Jurkat, Clone E6-1 (cell line): ENCODE measurements around the gene LBX2.

Source experiments
- DNase-seq: peaks from one replicate; pipeline ENCODE4 v3.0.0-alpha.2; 2011; ENCODE audit warnings: low read depth, low spot score
- H3K4me3 ChIP-seq: 2 replicates; pipeline ENCODE4 v1.5.1; 2011; ENCODE audit warnings: mild to moderate bottlenecking, low read length, control low read depth, moderate library complexity

The LBX2 gene

DNA sequence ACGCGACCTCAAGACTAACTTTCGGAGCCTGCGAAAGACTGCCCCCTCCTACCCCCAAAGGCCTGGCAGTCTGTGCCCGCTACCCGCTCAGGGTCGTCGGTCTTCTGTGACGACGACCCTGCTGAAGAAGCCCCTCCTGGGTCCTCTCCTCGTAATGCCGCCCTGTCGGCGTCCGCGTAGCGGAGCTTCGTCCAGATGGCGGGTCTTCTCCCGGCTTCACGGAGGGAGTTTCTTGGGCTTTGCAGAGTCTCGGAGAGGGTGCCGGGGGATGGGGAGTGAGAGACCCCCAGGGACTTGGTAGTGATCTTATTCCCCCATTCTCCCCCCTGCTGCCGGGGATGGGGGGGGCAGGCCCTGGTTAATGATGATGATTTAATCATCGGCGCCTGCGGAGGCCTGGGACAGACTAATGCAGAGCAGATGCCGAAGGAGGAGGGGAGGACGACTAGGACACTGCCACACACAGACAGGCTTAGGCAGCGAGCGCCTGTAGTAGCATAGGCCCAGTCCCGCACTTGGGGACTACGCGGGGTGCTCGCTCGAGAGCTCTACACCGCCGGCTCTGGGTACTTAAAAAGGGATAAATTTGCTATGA lies 8.6 kb upstream of the LBX2 start:
- no peak for DNase-seq
- peak overlapping the region; percentile 90 for H3K4me3 ChIP-seq

DNA sequence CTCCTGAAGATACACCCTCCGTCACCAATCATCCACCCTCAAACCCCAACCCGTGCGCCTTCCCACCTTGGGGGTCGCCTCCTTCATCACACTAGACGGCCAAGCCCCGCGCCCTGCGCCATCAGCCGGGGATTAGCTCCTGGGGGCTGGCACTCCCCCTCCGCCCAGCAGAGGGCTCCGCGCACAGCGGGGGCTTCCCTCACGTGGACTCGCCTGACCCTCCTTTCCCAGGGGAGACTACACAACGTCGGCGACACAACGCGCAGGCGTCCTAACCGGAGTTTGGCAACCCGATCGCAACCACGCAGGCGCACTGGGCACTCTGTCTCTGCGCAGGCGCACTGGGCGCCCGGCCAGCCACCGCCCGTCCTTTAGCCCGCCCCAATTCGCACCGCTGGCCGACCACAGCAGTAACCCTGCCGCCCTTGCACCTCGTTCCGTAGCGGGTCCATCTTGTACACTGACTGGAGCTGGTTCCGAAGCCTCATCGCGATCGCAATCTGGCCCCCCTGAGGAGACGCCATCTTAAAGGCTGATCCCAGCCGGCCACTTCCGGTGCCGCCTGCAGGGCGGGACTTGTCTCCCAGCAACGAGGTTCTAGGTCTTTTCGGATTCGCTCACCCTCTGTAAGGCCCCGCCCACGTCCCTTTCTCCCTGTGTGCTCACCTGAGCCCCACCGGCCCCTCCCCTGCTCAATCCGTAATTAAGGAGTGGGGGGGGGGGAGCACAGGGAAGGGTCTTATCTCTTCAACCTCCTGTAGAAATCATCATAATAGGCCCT lies 7.9 kb upstream of the LBX2 start, which contains the start of gene PCGF1:
Gene PCGF1, minus strand, starts transcription at position 551 of the 781 bp plus-strand sequence. Its CDS starts 27 bp downstream, at position 524.
- peak within 1 kb of the TSS; percentile 90 for H3K4me3 ChIP-seq
- peak; percentile 98 for DNase-seq

DNA sequence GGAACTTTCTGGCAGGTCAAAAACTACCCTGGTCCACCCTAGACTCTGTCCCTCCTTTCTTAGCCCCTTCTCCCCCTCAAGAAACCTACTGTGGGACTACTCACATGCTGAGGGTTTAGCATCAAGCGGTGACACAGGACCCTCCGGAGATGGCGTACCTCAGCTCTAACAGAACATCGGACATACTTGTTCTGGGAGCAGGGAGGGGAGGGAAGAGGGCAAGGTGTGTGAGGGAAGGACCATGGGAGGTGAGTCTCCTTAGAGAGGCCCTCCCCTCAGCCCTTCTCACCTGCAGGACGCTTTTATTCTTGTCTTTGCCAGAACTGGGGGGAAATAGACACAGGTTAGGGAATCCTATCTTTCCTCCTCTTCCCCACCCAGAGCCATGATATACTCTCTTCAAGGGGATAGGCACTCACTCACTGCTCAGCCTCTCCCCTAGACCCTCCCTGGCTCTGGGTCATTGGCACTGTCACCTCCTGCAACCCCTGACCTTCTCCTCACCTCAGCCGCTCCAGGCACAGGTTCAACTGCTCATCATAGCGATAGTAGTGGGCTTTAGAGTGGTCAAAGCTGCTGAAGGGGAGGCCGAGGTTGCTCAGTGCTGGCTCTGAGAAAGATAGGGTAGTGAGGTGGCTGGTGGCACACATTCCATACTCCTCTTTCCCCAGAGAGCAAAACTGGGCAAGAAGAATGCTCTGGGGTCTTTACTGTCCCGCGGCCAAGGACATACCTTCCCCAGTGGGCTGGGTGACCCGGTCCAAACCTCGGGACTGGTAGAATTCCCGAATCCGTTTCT lies 6.2 kb upstream of the LBX2 start:
- no peak for DNase-seq
- H3K4me3 ChIP-seq, result no peak overlapping the region

DNA sequence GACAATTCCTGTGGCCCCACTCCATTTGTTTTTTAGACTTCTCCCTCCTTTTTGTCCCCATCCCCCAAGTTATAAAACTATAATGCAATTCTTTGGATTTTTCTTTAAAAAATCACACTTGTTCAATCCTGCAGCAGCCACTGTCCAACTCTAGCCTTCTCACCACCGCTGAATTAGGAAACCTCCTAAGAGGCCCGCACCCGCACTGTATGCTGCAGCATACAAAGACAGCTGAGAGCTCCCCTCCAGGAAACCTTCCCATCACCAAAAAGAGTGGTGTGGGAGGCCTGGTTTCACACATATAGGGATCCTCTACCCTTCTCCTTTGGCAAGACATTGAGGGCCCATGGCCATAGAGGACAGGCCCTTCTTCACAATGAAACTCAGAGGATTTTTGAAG lies 5.2 kb upstream of the LBX2 start:
- no peak for DNase-seq
- no peak overlapping the region for H3K4me3 ChIP-seq

DNA sequence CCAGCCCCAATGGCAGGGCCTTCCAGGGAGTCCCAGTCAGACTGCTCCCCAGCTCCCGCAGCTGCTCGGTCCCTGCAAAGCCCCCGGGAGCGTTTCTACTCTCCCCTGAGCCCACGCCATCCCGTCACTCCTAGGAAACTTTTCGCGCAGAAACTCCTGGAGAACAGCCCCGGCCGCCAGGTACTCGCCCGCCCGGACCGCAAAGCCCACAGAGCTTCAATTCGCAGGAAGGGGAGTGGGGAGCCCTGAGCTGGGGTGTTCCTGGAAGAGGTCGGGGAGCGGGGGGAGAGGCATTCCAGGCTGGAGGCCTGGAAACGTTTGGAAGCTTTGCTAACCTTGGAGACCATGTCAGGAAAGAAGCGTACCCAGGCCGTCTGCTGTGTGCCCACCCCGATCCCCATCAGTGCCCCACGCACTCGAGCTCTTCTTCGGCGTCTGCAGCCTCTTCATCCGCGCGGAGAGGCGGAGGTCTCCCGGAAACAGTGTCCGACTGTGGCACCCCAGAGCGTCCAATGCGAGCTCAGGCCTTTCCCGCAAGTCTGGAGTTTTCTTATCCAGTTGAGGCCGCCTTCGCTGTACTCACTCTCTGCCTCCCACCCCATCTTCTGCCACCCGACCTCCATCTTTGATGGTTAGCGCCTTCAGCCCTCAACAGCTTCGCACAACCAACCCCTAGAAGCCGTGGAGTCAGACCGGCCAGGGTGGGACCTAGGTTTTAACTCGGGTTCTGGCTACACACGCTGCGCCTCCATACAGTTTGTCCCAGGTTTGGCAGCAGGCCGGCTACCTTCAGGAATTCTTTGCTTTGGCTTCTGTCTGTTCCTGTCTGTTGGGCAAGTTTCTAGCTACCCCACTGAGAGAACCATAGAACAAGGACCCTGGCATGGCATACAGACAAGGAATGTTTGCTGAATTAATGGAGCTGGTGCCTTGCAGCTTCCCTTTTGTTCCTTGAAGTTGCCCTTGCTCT lies 4.4 kb upstream of the LBX2 start:
- H3K4me3 ChIP-seq, result no peak overlapping the region

DNA sequence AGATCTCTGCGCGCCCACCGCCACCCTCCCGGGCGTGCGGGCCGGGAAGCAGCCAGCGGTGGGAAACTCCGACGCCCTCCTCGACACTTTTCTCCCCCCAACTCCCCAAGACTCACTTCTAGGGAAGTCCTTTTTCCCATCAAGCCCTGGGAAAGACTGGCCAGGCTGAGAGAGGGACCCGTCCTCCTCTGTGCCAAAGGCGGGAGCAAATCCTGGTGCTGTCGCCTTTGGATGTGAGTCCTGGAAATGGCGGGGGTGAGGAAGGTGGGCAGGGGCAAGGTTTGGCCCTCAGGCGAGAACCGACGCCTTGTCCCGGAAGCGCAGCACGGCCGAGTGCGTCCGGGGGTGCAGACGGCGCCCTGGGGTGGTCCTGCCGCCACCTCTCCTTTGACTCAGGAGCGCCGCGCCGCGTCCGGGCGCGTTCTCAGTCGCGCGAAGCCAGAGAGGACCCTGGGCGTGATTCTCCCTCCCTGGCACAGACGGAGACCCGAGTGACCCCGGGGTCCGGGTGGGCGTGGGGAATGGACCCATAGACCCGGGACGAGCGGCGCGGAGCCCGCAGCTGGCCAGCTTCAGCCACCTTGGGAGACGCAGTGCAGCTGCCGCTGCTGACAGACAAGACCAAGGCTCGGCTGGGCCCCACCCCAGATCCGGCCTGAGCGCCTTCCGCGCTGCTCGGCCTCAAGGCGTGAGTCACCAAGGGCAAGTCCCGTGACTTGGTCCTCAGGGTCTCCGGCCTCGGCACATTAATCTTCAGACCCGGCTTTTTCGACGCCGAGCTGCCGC lies 3.5 kb upstream of the LBX2 start:
- no peak for DNase-seq
- H3K4me3 ChIP-seq, result no peak overlapping the region

More for the DNA sequence above, 4.4 kb upstream of the LBX2 start:
- no peak for DNase-seq

DNA sequence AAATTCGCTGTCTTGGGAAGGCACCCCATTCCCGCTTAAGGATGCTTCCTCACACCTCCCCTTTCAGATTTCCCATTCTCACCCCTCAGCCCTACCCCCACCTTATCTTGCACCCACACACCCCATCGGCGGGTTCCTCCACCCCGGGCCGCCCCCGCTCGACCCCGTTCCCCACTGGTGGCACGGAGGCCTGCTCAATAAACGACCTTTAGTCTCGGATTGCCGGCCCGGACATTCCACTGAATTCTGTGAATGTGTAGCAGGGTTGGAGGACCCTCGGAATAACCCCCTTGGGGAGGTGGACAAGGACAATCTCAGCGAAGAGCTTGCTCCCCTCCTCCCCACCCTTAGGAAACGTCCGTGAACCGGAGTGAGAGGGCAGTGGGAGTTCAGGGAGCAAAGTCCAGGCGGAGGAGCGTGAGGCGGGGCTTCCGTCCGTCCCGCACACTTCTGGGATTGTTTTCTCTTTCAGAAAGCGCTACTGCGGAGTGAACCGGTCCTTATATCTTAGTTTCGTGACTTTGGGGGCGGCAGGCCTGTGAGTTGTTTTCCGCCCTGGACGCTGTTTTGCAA lies 2.8 kb upstream of the LBX2 start:
- no peak for DNase-seq
- no peak overlapping the region for H3K4me3 ChIP-seq

DNA sequence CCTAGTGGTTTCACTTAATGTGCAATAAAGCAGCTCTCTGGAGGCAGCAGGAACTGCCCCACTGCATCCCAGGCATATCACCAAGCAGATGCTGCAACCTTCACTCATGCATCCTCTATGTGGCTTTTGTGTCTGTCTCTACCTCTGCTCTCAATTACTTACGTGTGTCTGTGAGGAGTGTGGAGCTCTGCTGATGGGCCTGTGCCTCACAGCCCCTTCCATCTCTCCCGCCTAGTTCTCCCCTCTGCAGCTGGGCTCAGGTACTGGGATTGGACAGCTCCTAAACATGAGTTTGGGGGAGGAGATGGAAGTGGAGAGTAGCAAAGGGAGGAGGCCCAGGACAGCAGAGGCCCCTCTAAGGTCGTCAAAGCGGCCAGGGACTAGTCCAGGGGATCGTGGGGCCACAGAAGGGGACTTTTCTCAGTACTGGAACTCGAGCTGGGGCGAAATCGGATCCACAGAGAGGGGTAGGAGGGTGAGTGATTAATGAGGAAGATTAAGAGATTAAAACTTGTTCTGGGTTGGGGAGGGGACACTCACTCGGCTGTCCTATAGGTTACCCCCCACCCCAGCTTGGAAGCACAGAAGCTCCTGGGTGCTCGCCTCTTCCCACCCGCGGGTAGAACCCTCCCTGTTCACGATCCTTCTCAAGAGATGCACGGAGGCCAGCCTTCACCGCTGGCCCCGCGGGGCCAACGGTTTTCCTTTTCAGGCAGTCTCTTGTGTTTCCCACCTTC lies 2.1 kb upstream of the LBX2 start:
- H3K4me3 ChIP-seq, result no peak overlapping the region
- DNase-seq, result no peak

DNA sequence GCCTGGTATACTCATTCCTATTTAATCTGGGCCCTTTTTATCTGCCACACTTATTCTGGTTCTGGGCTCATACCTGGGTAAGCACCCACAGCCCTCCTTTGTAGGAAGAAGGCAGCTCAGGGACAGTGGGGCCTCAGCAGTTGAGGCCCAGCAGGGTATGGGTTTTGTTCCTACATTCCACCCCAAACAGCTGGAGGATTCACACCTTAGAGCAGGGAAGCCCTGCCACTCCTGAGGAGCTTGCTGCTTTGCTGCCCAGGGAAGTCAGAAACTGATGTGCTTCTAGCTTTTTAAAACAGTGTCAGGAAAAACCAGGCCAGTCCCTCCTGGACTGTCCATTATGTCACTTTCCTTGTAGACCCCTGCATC lies 1.2 kb upstream of the LBX2 start:
- no peak overlapping the region for H3K4me3 ChIP-seq
- DNase-seq, result no peak

DNA sequence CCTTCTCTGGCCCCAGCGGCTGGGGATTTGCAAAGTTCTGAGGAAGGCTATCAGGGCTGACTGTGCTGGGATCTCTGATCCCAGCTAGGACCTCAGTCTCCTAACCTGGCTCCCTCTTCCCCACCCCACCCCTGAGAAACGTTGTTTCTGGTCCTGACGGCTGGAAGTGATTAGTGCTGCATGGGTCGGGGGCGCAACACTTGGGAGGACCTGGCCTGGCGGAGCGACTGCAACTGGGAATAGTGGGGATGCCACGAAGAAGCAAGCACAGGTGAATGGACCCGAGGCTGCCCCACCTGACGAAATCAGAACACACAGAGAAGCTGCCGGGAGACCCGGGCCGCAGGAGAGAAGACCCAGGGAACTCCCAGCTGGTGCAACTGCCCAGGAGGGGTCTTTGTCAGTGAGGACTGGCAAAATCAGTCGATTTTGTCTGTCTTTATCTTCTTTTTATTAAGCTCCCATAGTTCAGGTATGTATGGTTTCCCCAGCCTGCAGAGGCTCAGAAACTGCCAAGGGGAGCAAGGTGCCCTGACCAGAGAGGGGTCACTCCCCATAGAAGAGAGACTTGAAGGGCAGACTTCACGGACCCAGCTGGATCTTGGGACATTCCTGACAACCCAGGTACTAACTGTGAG lies 656 bp upstream of the LBX2 start:
- no peak overlapping the region for H3K4me3 ChIP-seq
- DNase-seq, result no peak

DNA sequence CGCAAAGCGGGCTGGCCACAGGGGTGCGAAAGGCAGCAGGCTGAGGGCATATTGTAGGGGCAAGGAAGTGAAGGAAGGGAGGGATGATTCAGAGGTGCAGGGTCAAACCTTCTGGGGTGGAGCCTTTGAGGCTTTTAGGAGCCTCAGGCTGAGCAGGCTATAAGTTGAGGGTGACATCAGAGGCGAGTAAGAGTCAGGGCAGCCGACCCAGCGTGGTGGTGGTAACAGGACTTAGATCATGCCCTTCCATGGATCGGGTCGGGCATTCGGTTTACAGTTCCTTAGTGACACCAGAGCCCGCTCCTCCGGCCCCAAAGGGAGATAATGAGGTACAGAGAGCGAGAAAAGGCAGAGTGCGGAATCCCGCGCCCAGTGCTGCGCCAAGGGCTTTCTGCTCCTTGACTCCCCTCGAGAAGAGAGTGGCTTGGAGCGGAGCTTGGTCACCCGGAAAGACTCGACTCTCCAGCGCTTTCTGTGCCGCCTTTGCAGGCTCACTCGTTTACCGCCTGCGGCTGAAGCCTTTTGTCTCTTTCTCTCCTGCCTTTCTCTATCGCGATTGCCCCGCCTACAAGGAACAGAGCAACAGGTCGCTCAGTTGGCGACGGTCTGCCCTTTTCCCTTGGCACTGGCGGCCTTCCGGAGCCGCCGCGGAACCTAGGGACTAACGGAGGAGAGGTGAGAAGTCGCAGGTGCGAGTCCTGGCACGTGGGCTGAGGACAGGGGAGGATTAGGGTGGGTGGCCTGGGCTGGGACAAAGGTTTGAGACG lies 720 bp downstream of the LBX2 start:
- no peak overlapping the region for H3K4me3 ChIP-seq
- no peak for DNase-seq

DNA sequence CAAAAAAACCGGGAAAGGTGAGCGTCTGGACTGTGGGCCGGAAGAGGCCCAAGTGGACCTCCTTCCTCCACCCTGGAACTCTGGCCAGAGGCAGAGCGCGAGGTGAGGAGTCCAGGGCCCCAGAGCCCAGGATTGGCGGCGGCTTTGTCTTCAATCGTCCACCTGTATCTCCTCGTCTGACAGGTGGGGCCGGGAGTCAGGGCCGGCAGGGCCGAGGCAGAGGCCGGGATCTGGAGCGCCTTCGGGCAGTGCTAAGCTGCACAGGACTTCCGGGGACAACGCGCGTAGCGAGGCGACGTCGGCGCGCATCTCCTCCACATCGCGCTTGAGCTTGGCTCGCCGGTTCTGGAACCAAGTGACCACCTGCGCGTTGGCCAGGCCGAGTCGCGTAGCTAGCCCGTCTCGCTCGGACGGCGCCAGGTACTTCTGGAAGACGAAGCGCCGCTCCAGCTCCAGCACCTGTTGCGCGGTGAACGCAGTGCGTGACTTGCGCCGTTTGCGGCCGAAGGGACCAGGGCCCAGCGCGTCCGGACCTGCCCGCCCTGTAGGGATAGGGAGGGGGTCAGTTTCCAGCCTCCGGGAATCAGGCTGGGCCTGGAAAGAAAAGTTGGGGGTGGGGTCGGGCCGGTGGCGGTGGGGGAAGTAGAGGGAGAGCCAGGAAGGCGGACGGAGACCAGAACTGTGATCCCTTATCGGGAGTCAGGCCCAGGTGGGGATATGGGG lies 1.5 kb downstream of the LBX2 start:
- no peak overlapping the region for H3K4me3 ChIP-seq
- no peak for DNase-seq

DNA sequence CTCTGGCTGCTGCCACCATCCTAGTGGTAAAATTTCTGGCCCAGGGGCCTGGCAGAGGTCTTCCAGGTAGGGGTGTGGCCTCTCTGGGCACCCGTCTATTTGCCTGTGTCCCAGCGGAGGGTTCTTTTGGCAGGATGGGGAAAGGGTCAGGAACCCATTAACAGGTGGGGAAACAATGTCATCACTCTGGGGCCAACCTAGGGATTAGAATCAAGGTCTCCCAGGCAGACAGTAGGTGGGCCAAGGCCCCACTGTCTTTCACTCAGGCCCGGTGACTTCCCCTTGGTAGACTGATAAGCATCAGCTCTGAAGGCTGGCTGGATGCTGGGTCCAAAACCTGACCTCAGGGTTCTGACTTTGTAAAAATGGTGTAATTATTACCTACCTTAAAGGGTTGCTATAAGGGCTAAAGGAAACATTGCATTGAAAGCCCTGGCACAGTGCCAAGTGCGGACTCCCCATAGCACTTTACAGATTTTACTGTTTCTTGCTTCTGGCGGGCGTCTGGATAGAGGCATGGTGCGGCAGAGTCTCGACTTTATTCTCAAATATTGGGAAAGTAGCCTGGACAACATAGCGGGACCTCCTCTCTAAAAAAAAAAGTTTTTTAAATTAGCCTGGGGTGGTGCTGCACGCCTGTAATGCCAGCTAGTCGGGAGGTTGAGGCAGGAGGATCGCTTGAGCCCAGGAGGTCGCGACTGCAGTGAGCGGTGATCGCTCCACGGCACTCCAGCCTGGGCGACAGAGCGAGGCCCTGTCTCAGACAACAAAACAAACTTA lies 2.2 kb downstream of the LBX2 start:
- no peak for DNase-seq
- no peak overlapping the region for H3K4me3 ChIP-seq

DNA sequence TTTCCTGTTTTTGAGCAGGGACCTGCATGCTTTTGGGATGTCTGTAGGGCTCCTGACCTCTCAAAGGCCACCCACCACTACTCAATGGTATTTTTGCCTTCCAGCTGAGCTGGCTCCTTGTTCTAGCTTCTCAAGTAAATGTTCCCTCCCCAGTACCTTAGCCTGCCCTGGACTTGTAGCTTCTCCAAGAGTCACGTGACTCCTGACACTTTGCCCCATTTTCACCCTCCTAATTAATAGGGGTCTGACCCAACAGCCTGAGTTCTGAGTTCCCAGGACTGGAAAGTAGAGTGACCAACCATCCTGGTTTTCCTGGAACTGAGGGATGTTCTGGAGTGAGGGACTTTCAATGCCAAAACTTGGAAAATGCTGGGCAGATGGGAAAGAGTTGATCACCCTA lies 4.0 kb downstream of the LBX2 start:
- no peak overlapping the region for H3K4me3 ChIP-seq
- DNase-seq, result no peak

DNA sequence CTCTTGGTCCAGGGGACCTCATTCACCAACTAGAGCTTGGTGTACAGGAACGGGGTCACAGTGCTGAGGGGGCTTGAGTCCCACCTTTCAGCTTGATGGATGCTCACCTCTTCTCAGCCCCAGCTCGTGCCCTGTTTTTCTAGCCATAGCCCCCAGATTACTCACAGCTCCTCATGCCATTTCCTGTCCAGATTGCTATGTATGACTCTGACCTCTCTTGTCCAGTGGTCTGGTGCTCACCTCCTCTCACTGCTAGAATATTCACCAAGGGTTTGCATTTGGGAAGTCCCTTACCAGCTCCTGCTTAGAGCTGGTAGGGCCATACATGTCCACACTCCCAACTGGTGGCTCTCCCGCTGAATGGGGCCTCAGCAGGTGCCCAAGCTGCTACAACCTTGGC lies 5.9 kb downstream of the LBX2 start:
- DNase-seq, result no peak

More for the DNA sequence above, 5.9 kb downstream of the LBX2 start:
- H3K4me3 ChIP-seq, result no peak overlapping the region
